ENCODE measurements around the gene ATAD3B. TPM values are rescaled to one million over a fixed set of nuclear protein-coding genes. Genes with fewer than 3 reads are reported as not detected.

The ATAD3B gene
- total and polyA plus RNA-seq, 10 of the 15 experiments (the other 5 are each of a cell fraction or from before 2014, with no cell fraction given): 0.03 to 38.8 (median 23.8) TPM

DNA sequence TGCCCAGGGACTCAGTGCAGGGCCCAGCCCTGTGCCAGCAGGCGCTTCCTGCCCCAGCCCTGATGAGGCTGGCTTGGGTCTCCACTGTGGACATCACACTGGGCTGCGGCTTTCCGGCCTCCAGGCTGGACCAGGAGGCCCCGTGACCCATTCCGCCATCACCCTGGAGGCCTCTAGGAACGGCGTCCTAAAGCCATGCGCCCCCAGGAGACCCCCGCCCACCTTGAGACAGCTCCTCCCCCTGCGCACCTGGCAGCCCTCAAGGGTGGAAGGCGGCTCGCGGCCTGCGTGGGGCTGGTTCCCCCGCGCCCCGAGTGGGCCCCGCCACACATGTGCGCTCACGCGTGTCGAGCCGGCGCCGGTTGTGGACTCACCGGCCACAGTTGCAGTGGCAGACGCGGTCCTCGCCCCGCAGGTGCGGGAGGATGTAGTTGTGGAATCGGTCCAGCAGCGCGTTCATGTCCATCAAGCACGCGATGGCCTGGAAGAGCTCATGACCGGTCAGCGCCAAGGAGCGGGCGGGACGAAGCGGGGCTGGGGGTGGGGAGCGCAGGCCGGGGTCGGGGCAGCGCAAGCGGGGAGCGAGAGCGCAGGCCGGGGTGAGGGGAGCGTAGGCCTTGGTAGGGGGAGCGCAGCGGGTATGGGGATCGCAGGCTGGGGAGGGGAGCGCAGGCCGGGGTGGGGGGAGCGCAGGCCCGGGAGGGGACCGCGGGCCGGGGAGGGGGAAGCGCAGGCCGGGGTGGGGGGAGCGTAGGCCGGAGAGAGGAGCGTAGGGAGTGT is 67.9 kb downstream of the ATAD3B start:
- ChIA-PET POLR2A (no interaction called here), CTCF (no interaction called here), RAD21 (ENCODE audit: unreplicated experiment) (no interaction called here), SMC1A (ENCODE audit: uncharacterized antibody, unreplicated experiment) (no interaction called here)
- 23% methylated on average over 25 of the region's 66 CpGs for WGBS (ENCODE audit: insufficient coverage, insufficient replicate concordance, low lambda C conversion rate, missing lambda C conversion rate)
- ATAC-seq (no peak), DNase-seq (ENCODE audit: low read depth, low spot score) (no peak), FAIRE-seq (no peak)
- H3K79me2 ChIP-seq (ENCODE audit: control insufficient read depth, insufficient read depth, low read length): no peaks in the 10 kb centered on the region
- TF ChIP-seq ZZZ3 (IDR thresholded peaks at IDR 0.05; ENCODE audit: control insufficient read depth, insufficient read length, low read depth): no peak
- TF ChIP-seq PAX5 (IDR thresholded peaks at IDR 0.05; ENCODE audit: borderline replicate concordance, low read depth, low read length): 0 out of 2 replicates have a peak, but pooled peaks have one; percentile 26
- no peaks in the 10 kb centered on the region for H3K27me3 ChIP-seq (replicated peaks in 1 of 2; ENCODE audit: control insufficient read depth in 2 of 2, insufficient read depth in 2 of 2, low read length in 1 of 2)
- intact Hi-C loops (cut with micrococcal nuclease; ENCODE audit: unreplicated experiment) (no loop called here), in situ Hi-C loops (cut with MboI) (no loop called here)
- H3K9ac ChIP-seq (ENCODE audit: control insufficient read depth, insufficient read depth, low read length): no peak overlapping the region
- no peak overlapping the region for H2AFZ ChIP-seq (ENCODE audit: control insufficient read depth, low read depth, low read length)
- no peaks in the 10 kb centered on the region for H3K4me1 ChIP-seq (ENCODE audit: control insufficient read depth, insufficient read depth, low read length)
- no peak overlapping the region for H3K4me2 ChIP-seq (ENCODE audit: control insufficient read depth, insufficient read depth)
- H3K9me3 ChIP-seq (replicated peaks; ENCODE audit: control insufficient read depth, insufficient read depth, low read length): no peaks in the 10 kb centered on the region
- no peaks in the 10 kb centered on the region for H4K20me1 ChIP-seq (ENCODE audit: control insufficient read depth, insufficient read depth)
- no TSS peak for BruUV-seq (replicated peaks)
- no peak overlapping the region for H3K27ac ChIP-seq (ENCODE audit: control insufficient read depth, insufficient read depth)
- H3K4me3 ChIP-seq: no peak overlapping the region
- no peaks in the 10 kb centered on the region; a peak in 2 of 4 replicates for H3K36me3 ChIP-seq (ENCODE audit: control insufficient read depth in 2 of 2, insufficient read depth in 2 of 2, low read length in 1 of 2)

DNA sequence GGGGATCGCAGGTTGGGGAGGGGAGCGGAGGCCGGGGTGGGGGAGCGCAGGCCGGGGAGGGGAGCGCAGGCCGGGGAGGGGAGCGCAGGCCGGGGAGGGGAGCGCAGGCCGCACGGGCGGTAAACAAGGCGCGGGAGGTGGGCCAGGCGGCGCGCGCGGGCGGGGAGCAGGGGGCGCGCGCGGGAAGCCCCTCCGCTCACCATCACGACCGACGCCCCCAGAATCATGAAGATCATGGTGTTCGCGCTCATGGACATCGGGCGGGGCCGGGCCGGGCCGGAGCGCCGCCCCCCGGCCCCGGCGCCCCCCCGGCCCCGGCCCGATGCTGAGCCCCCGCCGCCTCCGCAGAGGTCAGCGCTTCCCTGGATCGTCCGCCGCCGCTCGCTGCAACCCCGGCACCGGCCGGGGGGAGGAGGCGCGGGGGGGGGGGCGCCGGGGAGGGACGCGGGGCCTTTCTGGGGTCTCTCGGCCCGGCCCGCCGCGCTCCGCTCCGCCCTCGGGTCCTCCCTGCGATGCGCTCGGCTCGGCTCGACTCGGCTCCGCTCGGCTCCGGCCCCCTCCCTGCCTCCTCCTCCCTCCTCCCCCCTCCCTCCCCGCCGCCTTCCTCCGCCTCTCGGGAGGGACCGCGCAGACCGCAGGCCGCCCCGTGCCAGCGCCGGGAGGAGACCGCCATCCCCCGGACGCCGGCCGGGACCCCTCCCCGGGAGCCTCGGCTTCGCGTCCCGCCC is 68.7 kb downstream of the ATAD3B start, which contains the start of gene TMEM240:
TMEM240 (minus strand) TSS at position 535 of the 728 bp plus-strand sequence; CDS start at position 257, 278 bp downstream.
- H3K4me2 ChIP-seq (ENCODE audit: control insufficient read depth, insufficient read depth): no peak within 1 kb of the TSS
- TF ChIP-seq MEF2B (IDR thresholded peaks at IDR 0.05; ENCODE audit: partially characterized antibody, poor library complexity, severe bottlenecking): no peak
- TF ChIP-seq WRNIP1 (IDR thresholded peaks at IDR 0.05; ENCODE audit: borderline replicate concordance, low read depth, low read length): no peak
- TF ChIP-seq ZBED1 (IDR thresholded peaks at IDR 0.05; ENCODE audit: borderline replicate concordance): no peak
- no peak for TF ChIP-seq JUNB (IDR thresholded peaks at IDR 0.05)
- TF ChIP-seq ZNF274 (IDR thresholded peaks at IDR 0.05; ENCODE audit: insufficient read depth, insufficient read length): no peak
- TF ChIP-seq, protein P1, sequence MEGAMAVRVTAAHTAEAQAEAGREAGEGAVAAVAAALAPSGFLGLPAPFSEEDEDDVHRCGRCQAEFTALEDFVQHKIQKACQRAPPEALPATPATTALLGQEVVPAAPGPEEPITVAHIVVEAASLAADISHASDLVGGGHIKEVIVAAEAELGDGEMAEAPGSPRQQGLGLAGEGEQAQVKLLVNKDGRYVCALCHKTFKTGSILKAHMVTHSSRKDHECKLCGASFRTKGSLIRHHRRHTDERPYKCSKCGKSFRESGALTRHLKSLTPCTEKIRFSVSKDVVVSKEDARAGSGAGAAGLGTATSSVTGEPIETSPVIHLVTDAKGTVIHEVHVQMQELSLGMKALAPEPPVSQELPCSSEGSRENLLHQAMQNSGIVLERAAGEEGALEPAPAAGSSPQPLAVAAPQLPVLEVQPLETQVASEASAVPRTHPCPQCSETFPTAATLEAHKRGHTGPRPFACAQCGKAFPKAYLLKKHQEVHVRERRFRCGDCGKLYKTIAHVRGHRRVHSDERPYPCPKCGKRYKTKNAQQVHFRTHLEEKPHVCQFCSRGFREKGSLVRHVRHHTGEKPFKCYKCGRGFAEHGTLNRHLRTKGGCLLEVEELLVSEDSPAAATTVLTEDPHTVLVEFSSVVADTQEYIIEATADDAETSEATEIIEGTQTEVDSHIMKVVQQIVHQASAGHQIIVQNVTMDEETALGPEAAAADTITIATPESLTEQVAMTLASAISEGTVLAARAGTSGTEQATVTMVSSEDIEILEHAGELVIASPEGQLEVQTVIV (IDR thresholded peaks at IDR 0.05; ENCODE audit: borderline replicate concordance, partially characterized antibody): no peak
- TF ChIP-seq RB1 (IDR thresholded peaks at IDR 0.05; ENCODE audit: borderline replicate concordance): no peak
- no peak for TF ChIP-seq SP1 (IDR thresholded peaks at IDR 0.05; ENCODE audit: low read depth, low read length)
- no peak for TF ChIP-seq PML (IDR thresholded peaks at IDR 0.05; ENCODE audit: low read length)
- no peak for TF ChIP-seq EED (IDR thresholded peaks at IDR 0.05; ENCODE audit: low read depth)
- no peak for TF ChIP-seq KDM1A (IDR thresholded peaks at IDR 0.05; ENCODE audit: borderline replicate concordance)
- no peak for TF ChIP-seq IKZF1 (conservative IDR thresholded peaks at IDR 0.05)

More for the DNA sequence above, 68.7 kb downstream of the ATAD3B start, which contains the start of gene TMEM240:
- ChIA-PET SMC1A (ENCODE audit: uncharacterized antibody, unreplicated experiment) (no interaction called here), RAD21 (ENCODE audit: unreplicated experiment) (no interaction called here), CTCF (no interaction called here), POLR2A (no interaction called here)
- BruUV-seq (replicated peaks): no TSS peak
- ATAC-seq (peak; percentile 27; the same call in 1 of the 3 replicates), FAIRE-seq (no peak), DNase-seq (ENCODE audit: low read depth, low spot score) (no peak)
- intact Hi-C loops (cut with micrococcal nuclease; ENCODE audit: unreplicated experiment) (no loop called here), in situ Hi-C loops (cut with MboI) (no loop called here)
- Histone ChIP-seq H3K4me3 (no peak within 1 kb of the TSS), H3K27me3 (replicated peaks in 1 of 2; ENCODE audit: control insufficient read depth in 2 of 2, insufficient read depth in 2 of 2, low read length in 1 of 2) (no peaks in the 10 kb centered on the region), H3K9ac (ENCODE audit: control insufficient read depth, insufficient read depth, low read length) (no peak within 1 kb of the TSS), H3K27ac (ENCODE audit: control insufficient read depth, insufficient read depth) (no peak within 1 kb of the TSS), H2AFZ (ENCODE audit: control insufficient read depth, low read depth, low read length) (no peak within 1 kb of the TSS), H3K79me2 (ENCODE audit: control insufficient read depth, insufficient read depth, low read length) (no peaks in the 10 kb centered on the region), H3K9me3 (replicated peaks; ENCODE audit: control insufficient read depth, insufficient read depth, low read length) (no peaks in the 10 kb centered on the region), H3K36me3 (ENCODE audit: control insufficient read depth in 2 of 2, insufficient read depth in 2 of 2, low read length in 1 of 2) (no peaks in the 10 kb centered on the region; a peak in 2 of 4 replicates), H4K20me1 (ENCODE audit: control insufficient read depth, insufficient read depth) (no peaks in the 10 kb centered on the region), H3K4me1 (ENCODE audit: control insufficient read depth, insufficient read depth, low read length) (no peaks in the 10 kb centered on the region)
- WGBS (ENCODE audit: insufficient coverage, insufficient replicate concordance, low lambda C conversion rate, missing lambda C conversion rate): no CpG with 5 or more reads among the region's 100 CpGs
